Activated CD4-positive, alpha-beta T cell treated with anti-CD3 and anti-CD28 coated beads, Interleukin-2, Interleukin-4, amounts not matched to agents 100 ng/mL and 50 ng/mL, durations not matched to agents 16 hours and 8 hours (primary cell): Measurements from ENCODE around the gene MED29.

ENCODE experiments used
- DNase-seq: peaks from one replicate; pipeline ENCODE4 v3.0.0-alpha.2; 2020; ENCODE audit warnings: low spot score

Gene MED29

GRCh38 chr19:39399668-39400050, 8.5 kb downstream of the MED29 start:
- DNase-seq: no peak

GRCh38 chr19:39400061-39400460, 8.9 kb downstream of the MED29 start:
- no peak for DNase-seq

- DNase-seq: no peak
Measured at GRCh38 chr19:39401070-39401548, 9.9 kb downstream of the MED29 start.

GRCh38 chr19:39401549-39402345, 10.6 kb downstream of the MED29 start:
- peak; percentile 90 for DNase-seq

DNA sequence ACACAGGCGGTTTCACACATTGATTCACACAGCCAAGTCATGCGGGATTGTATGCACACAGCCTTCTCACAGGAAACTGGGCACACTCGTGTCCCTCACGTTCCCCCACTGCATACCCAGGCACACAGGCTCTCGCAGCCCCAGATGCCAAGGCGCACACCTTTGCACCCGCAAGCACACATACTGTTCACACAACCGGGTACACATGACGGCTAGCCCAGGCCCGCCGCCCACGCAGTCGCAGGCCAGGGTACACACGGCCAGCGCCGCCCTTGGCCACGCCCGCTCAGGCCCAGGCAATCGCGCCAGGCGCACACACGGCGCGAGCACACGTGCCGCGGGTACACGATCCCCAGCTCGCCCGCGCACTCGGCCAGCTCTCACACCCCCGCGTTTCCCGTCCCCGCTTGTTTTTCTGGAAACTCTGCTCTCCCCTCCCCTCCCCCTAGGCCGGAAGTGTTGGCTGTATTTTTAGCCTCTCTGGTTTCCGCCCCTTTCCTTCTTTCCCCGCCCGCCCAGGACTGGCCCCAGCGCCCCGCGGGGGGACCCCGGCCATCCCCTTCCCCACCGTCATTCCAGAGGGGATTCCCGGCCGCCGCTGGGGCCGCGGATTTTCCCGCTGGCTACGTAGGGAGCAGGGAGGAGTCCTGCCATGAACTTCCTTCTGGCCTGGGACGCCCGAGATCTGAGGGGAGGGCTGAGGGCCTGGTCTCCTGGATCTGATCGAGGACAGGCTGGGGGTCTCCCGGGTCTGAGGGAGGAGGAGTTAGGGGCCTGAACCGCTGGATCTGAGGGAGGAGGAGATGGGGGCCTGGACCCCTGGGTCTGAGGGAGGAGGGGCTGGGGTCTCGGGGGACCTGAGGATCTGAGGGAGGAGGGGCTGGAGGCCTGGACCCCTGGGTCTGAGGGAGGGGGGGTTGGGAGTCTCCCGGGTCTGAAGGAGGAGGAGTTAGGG, 11.4 kb downstream of the MED29 start:
- peak; percentile 86 for DNase-seq

- DNase-seq: peak; percentile 94
Measured at GRCh38 chr19:39403331-39404312, 12.4 kb downstream of the MED29 start.

DNA sequence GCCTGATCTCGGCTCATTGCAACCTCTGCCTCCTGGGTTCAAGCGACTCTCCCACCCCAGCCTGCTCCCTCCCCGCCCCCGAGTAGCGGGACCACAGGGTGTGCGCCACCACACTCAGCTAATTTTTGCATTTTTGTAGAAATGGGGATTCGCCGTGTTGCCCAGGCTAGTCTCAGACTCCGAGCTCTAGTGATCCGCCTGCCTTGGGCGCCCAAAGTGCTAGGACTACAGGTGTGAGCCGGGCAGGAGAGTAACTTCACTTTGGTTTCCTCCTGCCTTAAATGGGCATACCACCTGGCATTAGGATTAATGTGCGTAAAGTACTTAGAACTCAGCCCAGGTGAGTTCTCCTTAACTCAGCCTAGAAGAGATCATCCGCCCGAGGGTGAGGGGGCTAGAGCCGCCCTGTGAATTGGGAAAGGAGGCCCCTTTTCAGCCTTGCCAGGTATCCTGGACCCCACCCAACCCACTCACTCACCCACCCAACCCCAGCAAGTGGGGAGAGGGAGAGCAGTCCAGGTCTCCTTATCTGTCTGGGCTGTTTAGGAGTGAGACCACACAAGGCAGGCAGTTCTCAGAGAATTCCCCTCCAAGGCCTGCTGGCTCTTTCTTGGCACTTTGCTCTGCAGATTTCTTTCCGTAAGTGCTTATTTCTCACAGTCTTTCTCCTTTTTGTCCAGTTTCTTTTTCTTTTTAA, 14.2 kb downstream of the MED29 start:
- no peak for DNase-seq

DNA sequence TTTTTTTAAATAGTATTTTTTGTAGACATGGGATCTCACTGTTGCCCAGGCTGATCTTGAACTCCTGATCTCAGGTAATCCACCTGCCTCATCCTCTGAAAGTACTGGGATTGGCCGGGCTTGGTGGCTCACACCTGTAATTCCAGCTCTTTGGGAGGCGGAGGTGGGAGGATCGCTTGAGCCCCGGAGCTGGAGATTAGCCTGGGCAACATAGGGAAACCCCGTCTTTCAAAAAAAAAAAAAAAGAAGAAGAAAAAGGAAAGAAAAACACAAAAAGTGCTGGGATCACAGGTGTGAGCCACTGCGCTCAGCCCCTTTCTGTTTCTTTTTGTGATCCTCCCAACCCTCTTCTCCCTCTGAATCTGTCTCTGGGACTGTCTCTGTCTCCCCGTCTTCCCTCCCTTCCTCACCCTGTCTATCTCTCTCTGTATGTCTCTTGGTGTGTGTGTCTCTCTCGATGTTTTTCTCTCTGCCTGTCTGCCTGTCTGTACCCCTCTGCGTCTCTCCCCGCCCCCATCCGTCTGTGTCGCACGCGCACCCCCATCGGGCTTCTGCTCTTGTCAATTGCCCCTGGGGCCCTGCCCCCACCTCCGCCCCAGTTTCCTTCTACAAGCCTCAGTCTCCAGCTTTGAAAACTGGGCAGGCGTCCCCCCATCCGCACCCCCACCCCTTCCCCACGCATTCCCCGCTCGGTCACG, 14.9 kb downstream of the MED29 start:
- peak; percentile 83 for DNase-seq

DNA sequence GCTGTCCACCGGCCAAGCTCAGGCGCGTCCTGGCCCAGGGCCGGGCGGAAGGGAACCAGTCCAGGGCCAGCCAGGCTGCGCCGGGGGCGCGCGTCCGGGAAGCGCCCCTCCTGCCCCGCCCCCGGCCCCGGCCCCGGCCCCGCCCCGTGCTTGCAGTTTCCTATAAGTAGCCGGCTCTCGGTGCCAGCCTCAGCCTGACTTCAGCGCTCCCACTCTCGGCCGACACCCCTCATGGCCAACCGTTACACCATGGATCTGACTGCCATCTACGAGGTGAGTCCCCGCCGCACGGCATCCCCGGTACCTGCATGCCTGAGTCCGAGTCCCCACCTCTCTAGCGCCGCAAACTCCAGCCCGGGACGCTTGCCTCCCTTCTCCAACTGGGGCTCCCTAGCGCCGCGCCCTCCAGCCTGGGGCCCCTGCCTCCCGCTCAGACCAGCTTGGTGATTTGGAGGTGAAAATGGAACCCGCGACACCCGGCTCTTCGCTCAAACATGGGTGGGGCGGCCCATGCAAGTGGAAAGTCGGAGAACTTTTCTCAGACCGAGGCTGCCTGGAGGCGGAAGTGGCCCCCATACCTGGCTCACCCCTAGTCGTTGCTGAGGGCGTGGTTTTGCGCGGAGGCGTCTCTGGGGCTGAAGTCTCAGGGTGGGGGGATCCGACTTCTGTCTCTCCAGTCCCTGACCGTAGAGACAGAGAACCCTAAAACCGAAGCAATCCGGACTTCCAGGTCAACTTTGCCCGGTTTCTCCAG, 15.7 kb downstream of the MED29 start, which contains the start of gene ZFP36:
ZFP36 (plus strand) TSS at position 192 of the 754 bp plus-strand sequence; CDS start at position 250, 58 bp downstream.
- DNase-seq: peak; percentile 92

DNA sequence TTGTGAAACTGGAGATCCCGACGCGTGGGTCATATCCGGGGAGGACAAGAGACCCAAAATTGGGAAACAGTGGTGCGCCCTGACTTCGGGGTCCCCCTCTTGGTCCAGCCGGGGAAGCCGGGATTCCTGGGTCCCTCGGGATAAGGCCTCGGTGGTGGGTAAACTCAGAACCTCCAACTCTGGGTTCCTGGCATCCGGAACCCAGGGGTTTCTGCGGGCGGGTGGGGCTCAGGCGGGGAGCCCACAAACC, 16.2 kb downstream of the MED29 start:
- no peak for DNase-seq

DNA sequence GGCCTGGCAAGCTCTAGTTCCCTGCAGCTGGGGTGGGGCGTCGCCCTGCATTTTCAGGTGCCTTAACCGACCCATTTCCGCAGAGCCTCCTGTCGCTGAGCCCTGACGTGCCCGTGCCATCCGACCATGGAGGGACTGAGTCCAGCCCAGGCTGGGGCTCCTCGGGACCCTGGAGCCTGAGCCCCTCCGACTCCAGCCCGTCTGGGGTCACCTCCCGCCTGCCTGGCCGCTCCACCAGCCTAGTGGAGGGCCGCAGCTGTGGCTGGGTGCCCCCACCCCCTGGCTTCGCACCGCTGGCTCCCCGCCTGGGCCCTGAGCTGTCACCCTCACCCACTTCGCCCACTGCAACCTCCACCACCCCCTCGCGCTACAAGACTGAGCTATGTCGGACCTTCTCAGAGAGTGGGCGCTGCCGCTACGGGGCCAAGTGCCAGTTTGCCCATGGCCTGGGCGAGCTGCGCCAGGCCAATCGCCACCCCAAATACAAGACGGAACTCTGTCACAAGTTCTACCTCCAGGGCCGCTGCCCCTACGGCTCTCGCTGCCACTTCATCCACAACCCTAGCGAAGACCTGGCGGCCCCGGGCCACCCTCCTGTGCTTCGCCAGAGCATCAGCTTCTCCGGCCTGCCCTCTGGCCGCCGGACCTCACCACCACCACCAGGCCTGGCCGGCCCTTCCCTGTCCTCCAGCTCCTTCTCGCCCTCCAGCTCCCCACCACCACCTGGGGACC, 16.6 kb downstream of the MED29 start:
- DNase-seq: peak; percentile 70

GRCh38 chr19:39408392-39409207, 17.4 kb downstream of the MED29 start:
- no peak for DNase-seq

DNA sequence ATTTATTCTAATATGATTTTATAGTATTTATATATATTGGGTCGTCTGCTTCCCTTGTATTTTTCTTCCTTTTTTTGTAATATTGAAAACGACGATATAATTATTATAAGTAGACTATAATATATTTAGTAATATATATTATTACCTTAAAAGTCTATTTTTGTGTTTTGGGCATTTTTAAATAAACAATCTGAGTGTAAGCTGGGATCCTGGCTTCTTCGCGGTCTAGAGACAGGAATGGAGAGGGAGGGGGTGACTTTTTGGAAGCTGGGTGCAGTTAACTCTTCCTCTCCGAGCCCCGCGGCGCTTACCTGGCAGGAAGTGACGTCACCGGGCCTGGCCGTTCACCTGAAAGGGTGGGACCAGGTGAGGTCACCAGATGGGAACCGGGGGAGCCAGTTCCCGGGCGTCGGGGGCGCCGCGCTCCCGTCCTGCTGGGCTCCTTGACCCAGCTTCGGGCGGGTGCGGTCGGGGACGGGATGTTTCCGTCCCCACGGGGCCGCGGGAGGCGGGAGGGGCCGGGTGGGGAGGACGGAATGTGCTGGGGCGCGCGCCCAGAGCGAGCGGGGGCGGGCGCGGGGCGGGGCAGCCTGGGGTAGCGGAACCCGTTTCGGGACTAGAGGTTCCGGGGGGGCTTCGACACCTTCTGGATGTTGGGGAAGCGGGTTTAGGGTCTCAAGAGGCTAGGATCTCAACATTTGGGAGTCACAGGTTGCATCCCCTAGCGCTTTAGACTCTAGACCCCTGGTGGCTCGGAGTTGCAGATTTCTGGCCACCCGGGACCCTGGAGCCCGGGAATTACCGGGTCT, 18.2 kb downstream of the MED29 start:
- peak; percentile 79 for DNase-seq

GRCh38 chr19:39410017-39410830, 19.0 kb downstream of the MED29 start:
- DNase-seq: peak; percentile 52

DNA sequence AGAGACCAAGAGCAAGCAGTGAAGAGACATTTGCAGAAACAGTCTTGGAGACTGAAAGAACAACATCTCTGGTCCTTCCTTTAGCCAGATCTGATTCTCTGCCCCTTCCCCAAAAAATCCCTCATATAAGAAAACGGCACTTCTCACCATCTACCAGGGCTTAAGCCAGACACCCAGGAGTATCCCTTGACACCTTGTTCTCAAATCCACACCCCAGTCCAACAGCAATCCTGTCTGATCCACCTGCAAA, 19.6 kb downstream of the MED29 start:
- no peak for DNase-seq

DNA sequence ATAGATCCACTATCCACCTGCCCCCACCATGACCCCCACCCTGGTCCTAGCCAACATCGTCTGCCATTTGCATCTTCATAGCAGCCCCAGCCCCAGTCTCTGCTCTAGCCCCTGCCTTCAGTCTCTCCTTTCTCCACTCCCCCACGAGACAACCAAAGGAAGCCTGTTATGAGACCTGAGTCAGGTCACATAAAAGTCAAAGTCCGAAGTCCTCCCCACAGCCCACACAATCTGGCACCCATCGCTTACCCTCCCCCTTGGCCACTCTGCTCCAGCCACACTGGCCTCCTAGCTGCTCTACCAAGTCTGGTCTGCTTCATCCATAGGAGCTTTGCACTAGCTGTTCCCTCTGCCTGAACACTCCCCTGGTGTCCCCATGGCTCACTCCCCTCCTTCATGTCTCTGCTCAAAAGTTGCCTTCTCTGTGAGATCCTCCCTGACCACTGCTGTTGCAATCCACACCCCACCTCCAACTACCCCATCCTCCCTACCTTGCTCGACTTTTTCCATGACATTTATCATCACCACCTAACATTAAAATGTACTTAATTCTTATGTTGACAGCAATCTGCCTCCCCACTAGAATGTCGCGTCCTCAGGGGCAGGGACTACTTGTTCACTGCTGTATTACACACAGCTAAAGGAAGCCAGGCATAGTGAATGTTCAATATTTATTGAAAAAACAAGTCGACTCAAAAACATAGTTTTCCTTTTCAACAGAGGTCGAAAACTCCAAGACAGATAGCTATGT, 20.1 kb downstream of the MED29 start:
- DNase-seq: no peak
